Activated T-cell treated with anti-CD3 and anti-CD28 coated beads, Interleukin-2, amount 50 U/mL, for 4 hours (primary cell): ENCODE data around the gene OVAAL. TPM values are rescaled to one million over a fixed set of nuclear protein-coding genes. Genes with fewer than 3 reads are reported as not detected.
A peak's percentile ranks its signal among the peaks of the same experiment; 100 is the strongest.

Experiments used
- ATAC-seq, 2 donors: fragments of 200-7000 bp; cut with Tn5 transposase; one replicate each; pipeline ENCODE4 v1.10.0; 2021
- DNase-seq: peaks from one replicate; pipeline ENCODE4 v3.0.0-alpha.2; 2020
- H3K27me3 Mint-ChIP-seq: one replicate; pipeline ENCODE4 v1.8.0; 2021; ENCODE audit warnings: low read depth, mixed read lengths
- H3K36me3 Mint-ChIP-seq: one replicate; pipeline ENCODE4 v1.8.0; 2022; ENCODE audit warnings: mixed read lengths; ENCODE audit not compliant: insufficient read depth
- H3K4me1 Mint-ChIP-seq: one replicate; pipeline ENCODE4 v1.8.0; 2021; ENCODE audit warnings: low read depth, mixed read lengths
- H3K4me3 Mint-ChIP-seq: one replicate; pipeline ENCODE4 v1.8.0; 2021; ENCODE audit warnings: mild to moderate bottlenecking, moderate library complexity, mixed read lengths
- H3K9me3 Mint-ChIP-seq: one replicate; pipeline ENCODE4 v1.8.0; 2021; ENCODE audit warnings: mixed read lengths
- total RNA-seq, 3 donors: library from RNA; stranded (reverse); gene quantifications; one replicate each; pipeline ENCODE4 v1.2.1, GENCODE V29; 2021

Gene OVAAL
- total RNA-seq, 3 donors from 2014 or later = not detected

- no peak for DNase-seq
- Mint-ChIP-seq H3K4me1 (no peaks in the 10 kb centered on the region), H3K27me3 (peaks cover 2% of the 10 kb centered on the region), H3K4me3 (no peak overlapping the region), H3K9me3 (no peaks in the 10 kb centered on the region), H3K36me3 (no peaks in the 10 kb centered on the region)
- no peak for ATAC-seq
Measured at GRCh38 chr1:180597520-180597919, 38.8 kb downstream of the OVAAL start.

DNA sequence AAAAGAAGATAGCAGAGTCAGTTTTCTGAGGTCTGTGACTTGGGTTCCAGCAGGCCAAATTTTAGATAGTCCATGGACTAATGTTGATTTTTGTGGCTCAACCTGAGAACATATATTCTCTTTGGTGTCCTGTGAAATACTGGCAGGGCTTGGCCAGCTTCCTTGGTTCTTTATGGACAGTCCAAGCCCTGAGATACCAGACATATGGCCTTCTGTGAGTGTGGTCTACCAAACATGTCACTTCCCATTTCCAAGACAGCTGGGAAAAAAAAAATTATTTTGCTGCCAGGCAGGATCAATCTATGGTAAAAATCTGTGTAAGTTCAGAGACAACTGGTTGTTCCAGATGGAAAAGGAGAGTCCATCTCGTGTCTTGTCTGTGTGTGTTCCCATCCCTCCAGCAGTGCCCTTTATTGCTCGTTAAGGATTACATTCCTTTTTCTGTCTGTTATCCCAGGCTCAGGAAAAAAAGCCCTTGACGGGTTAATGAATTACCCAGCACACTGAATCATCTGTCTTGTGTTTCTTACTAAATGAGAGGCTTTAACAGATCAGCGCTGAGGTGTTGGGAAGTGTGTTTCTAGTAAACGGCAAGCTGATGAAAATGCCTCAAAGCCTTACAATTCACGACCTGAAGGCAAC is 39.7 kb downstream of the OVAAL start:
- H3K27me3 Mint-ChIP-seq = peaks cover 2% of the 10 kb centered on the region
- H3K36me3 Mint-ChIP-seq = no peaks in the 10 kb centered on the region
- no peaks in the 10 kb centered on the region for H3K4me1 Mint-ChIP-seq
- no peak for ATAC-seq
- H3K4me3 Mint-ChIP-seq = no peak overlapping the region
- no peak for DNase-seq
- no peaks in the 10 kb centered on the region for H3K9me3 Mint-ChIP-seq

DNA sequence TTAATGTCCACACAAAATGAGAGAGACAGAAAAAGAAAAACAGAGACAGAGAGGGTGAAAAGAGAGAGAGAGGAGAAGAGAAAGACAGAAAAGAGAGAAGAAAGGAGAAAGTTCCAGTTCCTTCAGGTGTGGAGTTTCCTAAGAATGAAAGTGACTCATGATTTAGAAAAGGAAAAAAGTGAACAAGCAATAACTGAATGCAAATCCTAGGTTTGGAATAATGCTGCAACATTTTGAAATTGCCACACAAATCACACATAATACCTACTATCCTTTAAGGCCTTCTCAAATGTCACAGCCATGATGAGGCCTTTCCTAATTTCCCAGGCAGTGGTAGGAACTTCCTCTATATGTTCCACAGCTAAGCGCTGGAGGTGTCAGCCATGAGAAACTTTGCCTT is 41.6 kb downstream of the OVAAL start:
- DNase-seq (no peak), ATAC-seq (no peak)
- Mint-ChIP-seq H3K27me3 (peaks cover 2% of the 10 kb centered on the region), H3K36me3 (no peaks in the 10 kb centered on the region), H3K9me3 (no peaks in the 10 kb centered on the region), H3K4me3 (no peak overlapping the region), H3K4me1 (no peaks in the 10 kb centered on the region)

DNA sequence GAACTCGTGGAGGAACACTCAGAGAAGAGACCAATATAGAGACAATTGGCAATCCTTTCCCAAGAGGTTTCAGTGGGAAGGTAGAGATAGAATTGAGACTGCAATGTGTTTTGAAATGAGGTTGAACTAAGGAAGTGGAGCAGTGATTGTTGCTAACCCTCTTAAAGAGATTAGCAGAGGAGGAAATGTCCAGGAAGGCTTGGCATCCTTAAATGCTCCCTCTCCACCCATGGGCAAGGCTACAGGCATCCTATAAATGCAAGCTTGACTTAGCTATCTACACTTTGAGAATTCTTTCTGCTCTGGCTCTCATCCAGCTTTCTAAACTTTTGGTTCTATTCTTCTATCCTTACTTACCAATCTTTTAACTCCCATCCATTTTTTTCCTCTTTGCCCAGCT is 42.7 kb downstream of the OVAAL start:
- Mint-ChIP-seq H3K27me3 (peaks cover 2% of the 10 kb centered on the region), H3K4me3 (no peak overlapping the region), H3K9me3 (no peaks in the 10 kb centered on the region), H3K36me3 (no peaks in the 10 kb centered on the region), H3K4me1 (no peaks in the 10 kb centered on the region)
- ATAC-seq (no peak), DNase-seq (no peak)

GRCh38 chr1:180603223-180603849 is 44.6 kb downstream of the OVAAL start:
- Mint-ChIP-seq H3K36me3 (no peaks in the 10 kb centered on the region), H3K4me1 (no peaks in the 10 kb centered on the region), H3K4me3 (no peak overlapping the region), H3K9me3 (no peaks in the 10 kb centered on the region), H3K27me3 (no peaks in the 10 kb centered on the region)
- no peak for ATAC-seq
- DNase-seq = no peak

DNA sequence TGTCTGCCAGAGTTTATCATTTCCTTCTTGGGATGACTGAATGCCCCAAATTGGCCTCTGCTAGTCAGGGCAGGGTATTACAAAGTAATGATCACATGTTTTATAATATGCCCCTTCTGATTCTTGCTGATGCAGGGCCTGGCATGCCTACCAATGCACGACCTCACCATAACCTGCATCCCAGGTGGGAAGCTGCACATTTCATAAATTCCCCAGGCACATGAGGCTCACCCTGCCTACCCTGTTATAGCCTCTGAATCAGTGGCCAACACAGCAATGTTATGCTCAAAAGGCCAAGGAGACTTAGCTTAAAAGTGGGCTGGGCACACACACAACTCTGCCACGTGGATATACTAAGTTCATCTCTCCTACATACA is 45.1 kb downstream of the OVAAL start:
- no peaks in the 10 kb centered on the region for H3K9me3 Mint-ChIP-seq
- no peaks in the 10 kb centered on the region for H3K27me3 Mint-ChIP-seq
- ATAC-seq (no peak), DNase-seq (no peak)
- H3K4me1 Mint-ChIP-seq = no peaks in the 10 kb centered on the region
- H3K4me3 Mint-ChIP-seq = no peak overlapping the region
- H3K36me3 Mint-ChIP-seq = no peaks in the 10 kb centered on the region

- Mint-ChIP-seq H3K4me1 (peaks cover 1% of the 10 kb centered on the region), H3K4me3 (no peak overlapping the region), H3K9me3 (no peaks in the 10 kb centered on the region), H3K27me3 (no peaks in the 10 kb centered on the region), H3K36me3 (no peaks in the 10 kb centered on the region)
- ATAC-seq (no peak), DNase-seq (no peak)
Measured at GRCh38 chr1:180606155-180606554, 47.4 kb downstream of the OVAAL start.

- H3K4me1 Mint-ChIP-seq = peaks cover 3% of the 10 kb centered on the region
- no peaks in the 10 kb centered on the region for H3K36me3 Mint-ChIP-seq
- peak in 1 of 2 donors; percentile 32 for ATAC-seq
Measured at GRCh38 chr1:180609643-180610555, 51.1 kb downstream of the OVAAL start.

GRCh38 chr1:180610556-180611015 is 51.8 kb downstream of the OVAAL start:
- no peaks in the 10 kb centered on the region for H3K9me3 Mint-ChIP-seq
- H3K27me3 Mint-ChIP-seq = no peaks in the 10 kb centered on the region
- ATAC-seq (no peak), DNase-seq (no peak)
- H3K36me3 Mint-ChIP-seq = no peaks in the 10 kb centered on the region
- no peak overlapping the region for H3K4me3 Mint-ChIP-seq
- H3K4me1 Mint-ChIP-seq = peaks cover 3% of the 10 kb centered on the region

More at GRCh38 chr1:180609643-180610555, 51.1 kb downstream of the OVAAL start:
- no peaks in the 10 kb centered on the region for H3K9me3 Mint-ChIP-seq
- no peak for DNase-seq
- no peak overlapping the region for H3K4me3 Mint-ChIP-seq
- H3K27me3 Mint-ChIP-seq = no peaks in the 10 kb centered on the region

GRCh38 chr1:180611016-180611930 is 52.5 kb downstream of the OVAAL start:
- H3K4me1 Mint-ChIP-seq = peaks cover 3% of the 10 kb centered on the region
- no peak overlapping the region for H3K4me3 Mint-ChIP-seq
- no peak for ATAC-seq
- no peaks in the 10 kb centered on the region for H3K27me3 Mint-ChIP-seq
- no peak for DNase-seq
- no peaks in the 10 kb centered on the region for H3K9me3 Mint-ChIP-seq
- H3K36me3 Mint-ChIP-seq = no peaks in the 10 kb centered on the region

DNA sequence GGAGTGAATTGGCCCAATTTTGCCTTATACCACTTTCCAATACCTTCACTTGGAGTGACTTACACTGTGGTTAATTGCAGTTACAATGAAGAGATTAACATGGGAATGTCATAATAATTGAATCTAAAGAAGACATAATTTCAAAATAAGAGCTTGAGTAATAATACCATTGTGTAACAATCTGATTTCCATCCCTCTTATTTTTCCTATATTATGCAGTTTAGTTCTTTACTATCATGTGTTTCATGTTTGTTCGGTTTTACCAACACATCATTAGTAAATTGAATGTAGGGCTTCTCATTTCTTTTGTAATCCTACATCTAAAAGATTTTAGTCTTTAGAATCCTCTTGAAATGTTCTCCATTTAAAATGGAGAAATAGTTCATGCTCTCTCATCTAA is 53.9 kb downstream of the OVAAL start:
- Mint-ChIP-seq H3K36me3 (no peaks in the 10 kb centered on the region), H3K4me1 (peaks cover 3% of the 10 kb centered on the region), H3K27me3 (no peaks in the 10 kb centered on the region), H3K9me3 (no peaks in the 10 kb centered on the region), H3K4me3 (no peak overlapping the region)
- no peak for DNase-seq
- no peak for ATAC-seq

- Mint-ChIP-seq H3K4me1 (peaks cover 3% of the 10 kb centered on the region), H3K27me3 (no peaks in the 10 kb centered on the region), H3K4me3 (no peak overlapping the region), H3K36me3 (no peaks in the 10 kb centered on the region), H3K9me3 (no peaks in the 10 kb centered on the region)
- no peak for DNase-seq
- no peak for ATAC-seq
Measured at GRCh38 chr1:180614730-180615129, 56.0 kb downstream of the OVAAL start.

DNA sequence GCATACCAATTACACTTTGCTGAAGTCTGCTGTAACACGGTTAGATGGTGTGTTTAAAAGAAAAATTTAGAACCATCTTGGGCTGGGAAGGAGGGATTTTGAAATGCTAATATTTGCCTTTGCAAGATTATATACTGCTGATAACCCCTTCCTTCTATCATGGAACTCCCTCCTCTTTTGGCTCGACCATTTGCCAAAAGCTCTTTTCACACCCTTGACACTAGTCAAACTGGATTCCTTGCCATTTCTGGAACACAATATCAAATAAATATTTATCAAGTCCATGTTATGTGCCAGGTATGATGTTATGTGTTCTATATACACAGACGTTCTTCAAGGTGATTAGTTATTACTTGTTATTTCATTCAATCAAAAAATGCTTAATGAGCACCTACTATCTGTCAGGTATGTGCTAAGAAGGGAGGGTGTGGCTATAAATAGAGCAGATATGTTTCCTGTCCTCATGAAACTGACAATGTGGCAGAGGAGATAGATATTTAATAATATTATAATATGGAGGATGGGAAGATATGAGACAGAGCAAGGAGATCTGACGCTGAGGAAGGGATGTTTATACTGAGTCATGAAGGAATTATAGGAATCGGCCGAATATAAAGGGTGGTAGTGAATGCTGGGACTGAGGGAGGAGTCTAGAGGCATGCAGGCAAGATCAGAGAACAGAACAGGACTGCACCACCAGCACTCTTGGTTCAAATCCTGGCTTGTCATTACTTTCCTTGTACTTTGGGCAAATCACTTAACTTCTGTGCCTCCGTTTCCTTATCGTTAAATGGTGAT is 56.9 kb downstream of the OVAAL start:
- DNase-seq = no peak
- no peak for ATAC-seq
- Mint-ChIP-seq H3K4me1 (peaks cover 3% of the 10 kb centered on the region), H3K27me3 (no peaks in the 10 kb centered on the region), H3K36me3 (no peaks in the 10 kb centered on the region), H3K4me3 (no peak overlapping the region), H3K9me3 (no peaks in the 10 kb centered on the region)
